Choroid plexus epithelial cell (primary cell): ENCODE data around the gene PEX5.
"Not testable (repeated sequence)": the region's sequence is repeated elsewhere in the genome, so short reads cannot be mapped to it uniquely, and the experiment has no call there.

Source experiments
- DNase-seq: peaks from one replicate; pipeline ENCODE4 v3.0.0-alpha.2; 2010; ENCODE audit warnings: low read depth
- H3K4me3 ChIP-seq: 2 replicates; pipeline ENCODE4 v1.5.1; 2011; ENCODE audit warnings: low read depth, mild to moderate bottlenecking, control low read depth, low read length, moderate library complexity
- TF ChIP-seq, protein P1 (sequence below): conservative IDR thresholded peaks from 2 replicates; pipeline ENCODE4 v1.5.1; 2011; ENCODE audit warnings: low read depth, mild to moderate bottlenecking, control low read depth, inconsistent platforms, low read length, moderate library complexity

The PEX5 gene

DNA sequence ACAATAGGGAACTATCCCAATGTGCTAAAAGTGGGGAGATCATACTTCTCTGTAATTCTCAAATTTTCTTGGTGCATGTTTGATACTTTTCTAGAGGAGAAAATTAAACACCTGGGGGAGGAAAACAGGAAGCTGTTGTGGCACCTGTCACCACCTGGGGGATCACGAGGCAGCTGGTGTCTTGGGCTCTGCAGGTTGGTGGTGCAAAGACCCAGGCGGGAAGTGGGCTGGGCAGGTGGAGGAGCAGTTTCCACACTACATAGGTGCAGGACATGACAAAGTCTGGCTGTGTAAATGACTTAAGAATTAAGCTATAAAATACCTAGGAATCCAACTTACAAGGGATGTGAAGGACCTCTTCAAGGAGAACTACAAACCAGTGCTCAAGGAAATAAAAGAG is 23.2 kb downstream of the PEX5 start:
- TF ChIP-seq, protein P1, sequence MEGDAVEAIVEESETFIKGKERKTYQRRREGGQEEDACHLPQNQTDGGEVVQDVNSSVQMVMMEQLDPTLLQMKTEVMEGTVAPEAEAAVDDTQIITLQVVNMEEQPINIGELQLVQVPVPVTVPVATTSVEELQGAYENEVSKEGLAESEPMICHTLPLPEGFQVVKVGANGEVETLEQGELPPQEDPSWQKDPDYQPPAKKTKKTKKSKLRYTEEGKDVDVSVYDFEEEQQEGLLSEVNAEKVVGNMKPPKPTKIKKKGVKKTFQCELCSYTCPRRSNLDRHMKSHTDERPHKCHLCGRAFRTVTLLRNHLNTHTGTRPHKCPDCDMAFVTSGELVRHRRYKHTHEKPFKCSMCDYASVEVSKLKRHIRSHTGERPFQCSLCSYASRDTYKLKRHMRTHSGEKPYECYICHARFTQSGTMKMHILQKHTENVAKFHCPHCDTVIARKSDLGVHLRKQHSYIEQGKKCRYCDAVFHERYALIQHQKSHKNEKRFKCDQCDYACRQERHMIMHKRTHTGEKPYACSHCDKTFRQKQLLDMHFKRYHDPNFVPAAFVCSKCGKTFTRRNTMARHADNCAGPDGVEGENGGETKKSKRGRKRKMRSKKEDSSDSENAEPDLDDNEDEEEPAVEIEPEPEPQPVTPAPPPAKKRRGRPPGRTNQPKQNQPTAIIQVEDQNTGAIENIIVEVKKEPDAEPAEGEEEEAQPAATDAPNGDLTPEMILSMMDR: no peak
- no peak for DNase-seq
- H3K4me3 ChIP-seq: no peak overlapping the region

DNA sequence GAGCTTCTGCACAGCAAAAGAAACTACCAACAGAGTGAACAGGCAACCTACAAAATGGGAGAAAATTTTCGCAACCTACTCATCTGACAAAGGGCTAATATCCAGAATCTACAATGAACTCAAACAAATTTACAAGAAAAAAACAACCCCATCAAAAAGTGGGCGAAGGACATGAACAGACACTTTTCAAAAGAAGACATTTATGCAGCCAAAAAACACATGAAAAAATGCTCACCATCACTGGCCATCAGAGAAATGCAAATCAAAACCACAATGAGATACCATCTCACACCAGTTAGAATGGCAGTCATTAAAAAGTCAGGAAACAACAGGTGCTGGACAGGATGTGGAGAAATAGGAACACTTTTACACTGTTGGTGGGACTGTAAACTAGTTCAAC is 24.3 kb downstream of the PEX5 start:
- not testable (repeated sequence) for DNase-seq, H3K4me3 ChIP-seq

DNA sequence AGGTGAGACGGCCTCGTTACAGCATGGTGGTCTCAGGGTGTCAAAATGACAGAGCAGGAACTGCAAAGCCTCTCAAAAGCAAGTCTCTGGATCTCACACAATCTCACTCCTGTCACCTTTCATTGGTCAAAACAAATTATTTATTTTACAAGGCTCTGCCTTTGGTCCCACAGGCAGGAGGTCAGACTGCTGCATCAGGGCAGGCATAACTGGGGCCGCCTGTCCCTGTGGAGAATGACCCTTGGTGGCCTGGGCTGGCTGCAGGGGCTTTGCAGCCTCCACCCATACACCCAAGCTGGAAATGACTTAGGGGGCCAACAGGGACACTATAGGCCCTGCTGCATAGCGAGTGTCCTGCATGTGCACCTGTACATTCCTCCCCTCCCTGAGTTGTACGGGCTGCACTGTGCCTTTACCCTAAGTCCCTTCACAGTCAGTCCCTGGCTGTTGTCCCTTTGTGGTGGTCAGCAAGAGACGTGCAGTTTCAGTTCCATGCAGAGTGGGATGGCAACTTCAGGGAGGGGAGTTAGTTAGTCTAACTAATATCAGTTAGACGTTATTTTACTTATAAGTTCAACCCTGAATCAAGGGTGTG is 28.1 kb downstream of the PEX5 start:
- TF ChIP-seq, protein P1: no peak
- no peak for DNase-seq
- H3K4me3 ChIP-seq: no peak overlapping the region

DNA sequence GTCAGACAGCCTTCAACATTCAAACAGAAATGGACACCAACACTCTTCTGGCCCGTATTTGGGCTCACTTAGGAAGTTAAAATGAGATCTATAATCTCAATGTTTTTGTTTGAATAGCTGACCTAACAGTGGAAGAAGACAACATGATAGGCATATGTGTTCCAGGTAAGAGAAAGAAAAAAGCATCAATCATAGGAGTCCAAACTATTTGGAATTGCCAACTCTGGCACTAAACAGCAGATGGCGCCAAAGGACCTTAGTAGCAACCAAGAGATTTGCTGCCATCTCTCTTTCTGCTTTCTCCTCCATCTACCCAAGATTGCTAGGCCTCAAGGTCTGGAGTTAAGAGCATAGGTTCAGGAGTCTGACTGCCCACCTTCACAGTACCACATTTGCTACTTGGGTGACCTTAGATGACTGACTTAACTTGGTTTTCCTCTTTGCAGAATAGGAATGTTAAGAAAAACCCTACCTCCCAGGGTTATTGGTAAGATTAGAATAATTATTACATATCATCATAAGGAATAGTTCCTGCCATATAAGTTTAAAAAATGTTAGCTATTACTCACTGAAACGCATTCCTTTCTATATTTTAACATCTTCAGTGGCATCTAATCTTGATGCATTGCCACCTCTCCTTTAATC is 30.2 kb downstream of the PEX5 start:
- TF ChIP-seq, protein P1: peak; percentile 98
- DNase-seq: peak; percentile 90
- H3K4me3 ChIP-seq: no peak overlapping the region

DNA sequence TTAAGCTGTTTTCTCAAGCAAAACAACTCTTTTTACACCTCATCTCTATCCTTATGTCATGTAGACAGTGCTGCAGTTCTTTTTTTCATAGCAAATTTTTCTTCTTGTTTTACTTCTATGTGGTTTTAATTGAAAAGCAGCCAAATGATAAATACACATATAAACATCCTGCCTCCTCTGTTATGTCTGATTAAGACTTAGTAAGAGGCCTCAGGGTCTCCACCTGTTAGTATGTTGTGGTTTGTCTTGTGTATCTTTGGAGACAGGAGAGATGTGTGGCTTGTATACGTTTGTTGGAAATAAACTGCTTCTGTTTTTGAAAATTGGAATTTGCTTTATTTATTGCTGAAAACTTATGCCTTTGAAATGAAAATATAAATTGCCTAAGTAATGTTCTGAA is 32.0 kb downstream of the PEX5 start:
- no peak for DNase-seq
- TF ChIP-seq, protein P1: no peak
- no peak overlapping the region for H3K4me3 ChIP-seq

DNA sequence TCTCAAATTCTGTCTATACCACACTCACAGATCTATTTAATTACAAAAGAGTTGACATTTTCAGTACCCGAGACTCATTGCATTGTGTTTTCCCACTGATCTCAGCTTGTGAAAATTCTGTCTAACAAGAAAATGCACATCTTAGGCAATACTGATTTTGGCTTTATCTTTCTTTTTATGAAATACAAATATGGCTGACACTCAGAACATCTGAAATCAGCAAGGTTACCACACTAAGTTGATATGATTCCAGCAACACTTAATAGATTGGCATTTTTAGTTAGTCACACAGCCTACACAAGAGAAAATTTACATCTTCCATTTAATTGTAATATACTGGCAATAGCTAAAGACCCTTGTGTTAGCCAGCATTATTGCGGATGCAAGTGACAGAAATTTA is 40.3 kb downstream of the PEX5 start:
- H3K4me3 ChIP-seq: no peak overlapping the region
- TF ChIP-seq, protein P1: no peak
- DNase-seq: no peak

DNA sequence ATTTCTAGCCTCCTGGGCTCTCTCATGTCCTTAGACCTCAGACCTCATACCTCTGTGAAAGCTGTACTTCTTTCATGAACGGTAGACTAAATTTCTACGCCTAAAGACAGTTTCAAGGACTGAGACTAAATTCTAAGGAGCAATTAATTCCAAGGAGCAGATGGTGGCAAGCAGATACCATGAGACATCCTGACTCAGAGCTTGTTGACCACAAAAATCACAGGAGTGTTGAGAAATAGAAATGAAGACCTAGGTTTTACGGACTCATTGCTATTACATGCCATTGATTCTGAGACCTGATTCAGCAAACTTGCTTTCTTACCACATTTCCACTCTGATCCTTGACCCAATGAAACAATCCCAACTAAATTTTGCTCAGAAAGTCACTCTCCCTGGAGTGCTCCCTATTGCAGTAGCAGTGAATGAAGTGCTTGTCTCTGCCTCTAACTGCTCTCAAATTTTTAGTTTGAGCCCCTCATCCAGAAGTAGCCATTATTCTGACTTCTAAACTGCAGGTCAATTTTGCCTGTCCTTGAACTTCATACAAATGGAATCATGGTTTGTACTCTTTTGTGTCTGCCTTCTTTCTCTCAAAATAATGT is 52.0 kb downstream of the PEX5 start:
- H3K4me3 ChIP-seq: no peak overlapping the region
- DNase-seq: peak; percentile 79
- TF ChIP-seq, protein P1: no peak
